Measurements from ENCODE around the gene EDN1. TPM values are rescaled to one million over a fixed set of nuclear protein-coding genes. Genes with fewer than 3 reads are reported as not detected.

The EDN1 gene
- total RNA-seq, 4 donors from 2014 or later, result 3.6 to 38.4 (median 20.1) TPM

GRCh38 chr6:12344961-12345693 lies 55.0 kb downstream of the EDN1 start:
- ATAC-seq (ENCODE audit: low FRiP score) (no peak), DNase-seq (ENCODE audit: low spot score) (no peak)
- TF ChIP-seq, protein P1, sequence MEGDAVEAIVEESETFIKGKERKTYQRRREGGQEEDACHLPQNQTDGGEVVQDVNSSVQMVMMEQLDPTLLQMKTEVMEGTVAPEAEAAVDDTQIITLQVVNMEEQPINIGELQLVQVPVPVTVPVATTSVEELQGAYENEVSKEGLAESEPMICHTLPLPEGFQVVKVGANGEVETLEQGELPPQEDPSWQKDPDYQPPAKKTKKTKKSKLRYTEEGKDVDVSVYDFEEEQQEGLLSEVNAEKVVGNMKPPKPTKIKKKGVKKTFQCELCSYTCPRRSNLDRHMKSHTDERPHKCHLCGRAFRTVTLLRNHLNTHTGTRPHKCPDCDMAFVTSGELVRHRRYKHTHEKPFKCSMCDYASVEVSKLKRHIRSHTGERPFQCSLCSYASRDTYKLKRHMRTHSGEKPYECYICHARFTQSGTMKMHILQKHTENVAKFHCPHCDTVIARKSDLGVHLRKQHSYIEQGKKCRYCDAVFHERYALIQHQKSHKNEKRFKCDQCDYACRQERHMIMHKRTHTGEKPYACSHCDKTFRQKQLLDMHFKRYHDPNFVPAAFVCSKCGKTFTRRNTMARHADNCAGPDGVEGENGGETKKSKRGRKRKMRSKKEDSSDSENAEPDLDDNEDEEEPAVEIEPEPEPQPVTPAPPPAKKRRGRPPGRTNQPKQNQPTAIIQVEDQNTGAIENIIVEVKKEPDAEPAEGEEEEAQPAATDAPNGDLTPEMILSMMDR (IDR thresholded peaks at IDR 0.05), result no peak

DNA sequence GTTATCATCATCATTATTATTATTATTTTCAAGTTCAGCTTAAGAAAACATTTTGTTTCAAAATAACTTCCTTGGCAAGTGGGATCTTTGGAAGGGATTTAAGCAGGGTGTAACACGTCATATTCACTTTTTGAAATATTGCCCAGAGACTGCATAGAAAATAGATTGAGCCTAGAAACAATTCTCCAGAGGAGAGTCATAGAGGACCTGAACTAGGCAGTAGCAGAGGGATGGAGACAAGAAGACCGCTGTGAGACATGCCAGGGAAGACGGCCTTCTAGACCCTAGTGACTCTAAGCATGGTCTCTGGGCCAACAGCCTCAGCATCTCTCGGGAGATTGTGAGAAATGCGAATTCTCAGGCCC lies 55.5 kb downstream of the EDN1 start:
- ATAC-seq (ENCODE audit: low FRiP score), result no peak
- DNase-seq (ENCODE audit: low spot score), result no peak
- TF ChIP-seq, protein P1 (IDR thresholded peaks at IDR 0.05), result no peak

Small RNA genes within 50 kb of the gene (small RNA-seq; reads per million reads assigned to genes)
- gene SUMO2P12, result not detected
